Right lobe of liver (tissue), 6 donors: ENCODE measurements around the gene QPRT. TPM values are rescaled to one million over a fixed set of nuclear protein-coding genes. Genes with fewer than 3 reads are reported as not detected.
"Not testable (repeated sequence)": the region's sequence is repeated elsewhere in the genome, so short reads cannot be mapped to it uniquely, and the experiment has no call there.

ENCODE experiments used
- ATAC-seq, 4 donors: fragments of 200-7000 bp; cut with Tn5 transposase; one replicate each; pipeline ENCODE4 v1.9.1; 2020; ENCODE audit warnings: mild to moderate bottlenecking in 4 of 4, moderate library complexity in 4 of 4
- DNase-seq, 3 donors: peaks; one replicate each; pipeline ENCODE4 v3.0.0-alpha.2; 2020
- H3K27ac ChIP-seq, 3 donors: fragments of 200-600 bp; one replicate each; pipeline ENCODE4 v1.8.0; 2022
- H3K27me3 ChIP-seq, 2 donors: fragments of 200-600 bp; one replicate each; pipeline ENCODE4 v1.8.0; 2022
- H3K36me3 ChIP-seq, 4 donors: fragments of 200-600 bp; sonication (generic) in 1 of 4; one replicate each; pipeline versions ENCODE4 v1.5.1 to v1.8.0; 2017 to 2022; ENCODE audit warnings: control low read depth in 1 of 4
- H3K4me1 ChIP-seq, 4 donors: fragments of 200-600 bp; sonication (generic) in 1 of 4; one replicate each; pipeline versions ENCODE4 v1.5.1 to v1.8.0; 2017 to 2022; ENCODE audit warnings: control low read depth in 1 of 4
- H3K4me3 ChIP-seq, 3 donors: fragments of 200-600 bp; one replicate each; pipeline ENCODE4 v1.8.0; 2022
- H3K9me3 ChIP-seq, 4 donors: fragments of 200-600 bp; sonication (generic) in 1 of 4; one replicate each; pipeline versions ENCODE4 v1.5.1 to v1.8.0; 2017 to 2022; ENCODE audit warnings: control low read depth in 1 of 4
- CTCF ChIP-seq, 4 donors: fragments of 200-600 bp in 3 of 4; fragments of 450-650 bp in 1 of 4; IDR thresholded peaks; one replicate each; pipeline versions ENCODE4 v1.5.1 to v1.8.0; 2016 to 2022; ENCODE audit warnings: antibody characterized with exemption in 4 of 4, mild to moderate bottlenecking in 2 of 4
- POLR2A ChIP-seq: fragments of 450-650 bp; IDR thresholded peaks from one replicate; pipeline ENCODE4 v1.6.1; 2017; ENCODE audit warnings: antibody characterized with exemption, mild to moderate bottlenecking
- WGBS: methylation state at CpG from one replicate; pipeline ENCODE4 v1.1.6; 2018; ENCODE audit warnings: low coverage, low lambda C conversion rate; ENCODE audit not compliant: insufficient coverage; ENCODE audit errors: missing lambda C conversion rate; 5-methylcytosine and 5-hydroxymethylcytosine counted together
- intact Hi-C, 2 donors: fragments of 100-400 bp; cut with DNase I; formaldehyde crosslinking; loops; one replicate each; pipeline versions ENCODE4 v1.11.2 to v1.14.1; 2022
- total RNA-seq, 6 experiments: library from RNA; depleted of rRNA in 2 of 6; stranded (reverse); fragments of >200 nt in 2 of 6; fragmentation: NEBNext Ultra II Directional in 3 of 6; extraction: Animal tissue kit (Norgen Biotek cat#: 25700) in 3 of 6; gene quantifications; one replicate each; pipeline versions ENCODE4 v1.1.0 to v1.2.4, GENCODE V29; 2016 to 2023
- donor health status: DM: no; HTN: yes; CAD: no.
- donor health status: DM: no; HTN: no; CAD: no.
- donor health status: DM: no; HTN: no; CAD: no.
- donor health status: DM: no; HTN: yes; CAD: no.
- donor health status: DM: no; HTN: yes; CAD: no.

The QPRT gene
- total RNA-seq, 6 experiments from 2014 or later: 95.2 to 154 (median 128) TPM

DNA sequence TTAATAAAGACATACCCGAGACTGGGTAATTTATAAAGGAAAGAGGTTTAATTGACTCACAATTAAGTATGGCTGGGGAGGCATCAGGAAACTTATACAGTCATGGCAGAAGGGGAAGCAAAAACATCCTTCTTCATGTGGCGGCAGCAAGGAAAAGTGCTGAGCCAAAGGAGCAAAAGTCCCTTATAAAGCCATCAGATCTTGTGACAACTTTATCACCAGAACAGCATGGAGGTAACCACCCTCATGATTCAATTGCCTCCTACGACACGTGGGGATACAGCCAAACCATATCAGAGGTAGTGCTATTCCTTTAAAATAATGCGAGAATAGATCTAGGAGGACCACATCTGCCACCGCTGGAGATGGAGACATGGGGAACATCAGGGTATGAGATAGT, 57.8 kb downstream of the QPRT start:
- no peak for ATAC-seq
- WGBS: 72% methylated on average over 5 of the region's 6 CpGs
- Histone ChIP-seq H3K27ac (no peak overlapping the region), H3K27me3 (no peaks in the 10 kb centered on the region), H3K9me3 (no peaks in the 10 kb centered on the region), H3K4me3 (no peak overlapping the region), H3K36me3 (no peaks in the 10 kb centered on the region), H3K4me1 (no peaks in the 10 kb centered on the region)
- TF ChIP-seq CTCF (IDR thresholded peaks at IDR 0.05): no peak
- TF ChIP-seq POLR2A: no peak
- intact Hi-C loops: no loop called here
- DNase-seq: no peak

- DNase-seq (no peak), ATAC-seq (peak in 3 of 4 donors; percentile 21 to 36 (median 35))
- no peaks in the 10 kb centered on the region for H3K4me1 ChIP-seq
- H3K4me3 ChIP-seq: no peak overlapping the region
- no peaks in the 10 kb centered on the region for H3K9me3 ChIP-seq
- 31% methylated on average over 4 of the region's 5 CpGs for WGBS
- no peaks in the 10 kb centered on the region for H3K27me3 ChIP-seq
- no peaks in the 10 kb centered on the region for H3K36me3 ChIP-seq
- TF ChIP-seq CTCF (IDR thresholded peaks at IDR 0.05) (no peak), POLR2A (no peak)
- H3K27ac ChIP-seq: no peak overlapping the region
- intact Hi-C loops: no loop called here
Measured at GRCh38 chr16:29737713-29738112, 58.7 kb downstream of the QPRT start.

GRCh38 chr16:29738514-29738913, 59.5 kb downstream of the QPRT start:
- TF ChIP-seq POLR2A: no peak
- TF ChIP-seq CTCF (IDR thresholded peaks at IDR 0.05): no peak
- peak in 3 of 4 donors; percentile 24 to 53 (median 38) for ATAC-seq
- H3K4me3 ChIP-seq: no peak overlapping the region
- H3K27ac ChIP-seq: no peak overlapping the region
- WGBS: 50% methylated on average over 2 of the region's 2 CpGs
- no peaks in the 10 kb centered on the region for H3K9me3 ChIP-seq
- no peaks in the 10 kb centered on the region for H3K4me1 ChIP-seq
- H3K27me3 ChIP-seq: no peaks in the 10 kb centered on the region
- intact Hi-C loops: no loop called here
- DNase-seq: no peak
- H3K36me3 ChIP-seq: no peaks in the 10 kb centered on the region

- H3K4me1 ChIP-seq, H3K27ac ChIP-seq, ATAC-seq, H3K4me3 ChIP-seq, H3K9me3 ChIP-seq, H3K36me3 ChIP-seq, H3K27me3 ChIP-seq, DNase-seq, intact Hi-C loops: not testable (repeated sequence)
- WGBS: 75% methylated on average over 5 of the region's 6 CpGs
Measured at GRCh38 chr16:29739927-29740629, 61.1 kb downstream of the QPRT start.

DNA sequence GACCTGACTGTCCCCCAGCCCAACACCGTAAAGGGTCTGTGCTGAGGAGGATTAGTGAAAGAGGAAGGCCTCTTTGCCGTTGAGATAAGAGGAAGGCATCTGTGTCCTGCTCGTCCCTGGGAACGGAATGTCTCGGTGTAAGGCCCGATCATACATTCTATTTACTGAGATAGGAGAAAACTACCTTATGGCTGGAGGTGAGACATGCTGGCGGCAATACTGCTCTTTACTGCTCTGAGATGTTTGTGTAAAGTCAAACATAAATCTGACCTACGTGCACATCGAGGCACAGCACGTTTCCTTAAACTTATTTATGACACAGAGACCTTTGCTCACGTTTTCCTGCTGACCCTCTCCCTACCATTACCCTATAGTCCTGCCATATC, 61.6 kb downstream of the QPRT start:
- H3K27ac ChIP-seq: not testable (repeated sequence)
- WGBS: 49% methylated on average over 4 of the region's 11 CpGs

More for the DNA sequence above, 61.6 kb downstream of the QPRT start:
- ATAC-seq, DNase-seq, H3K4me3 ChIP-seq, H3K9me3 ChIP-seq, H3K36me3 ChIP-seq, H3K4me1 ChIP-seq, intact Hi-C loops, H3K27me3 ChIP-seq: not testable (repeated sequence)
